Endothelial cell of hepatic sinusoid (primary cell): ENCODE data around the gene AHNAK.
"Not testable (repeated sequence)": the region's sequence is repeated elsewhere in the genome, so short reads cannot be mapped to it uniquely, and the experiment has no call there.

Experiments
- in situ Hi-C: cut with HindIII; loops from 2 replicates; pipeline ENCODE4 v1.10.0; 2017; ENCODE audit warnings: low sequenced_read_pairs

AHNAK gene

GRCh38 chr11:62393735-62394134, 152.9 kb downstream of the AHNAK start:
- in situ Hi-C loops, result no loop called here

GRCh38 chr11:62393061-62393611, 153.5 kb downstream of the AHNAK start:
- in situ Hi-C loops, result no loop called here

- in situ Hi-C loops, result no loop called here
These were observed 154.1 kb downstream of the AHNAK start for GRCh38 chr11:62392506-62392905.

- in situ Hi-C loops, result no loop called here
These were observed 154.8 kb downstream of the AHNAK start for GRCh38 chr11:62391642-62392425.

- in situ Hi-C loops, result no loop called here
These were observed 155.9 kb downstream of the AHNAK start for GRCh38 chr11:62390722-62391121.

GRCh38 chr11:62390237-62390636, 156.4 kb downstream of the AHNAK start:
- in situ Hi-C loops, result no loop called here

GRCh38 chr11:62388999-62389398, 157.6 kb downstream of the AHNAK start:
- in situ Hi-C loops, result no loop called here

GRCh38 chr11:62387381-62387780, 159.2 kb downstream of the AHNAK start:
- in situ Hi-C loops, result no loop called here

- in situ Hi-C loops, result not testable (repeated sequence)
These were observed 160.5 kb downstream of the AHNAK start for GRCh38 chr11:62386083-62386482.

- in situ Hi-C loops, result no loop called here
These were observed 162.8 kb downstream of the AHNAK start for GRCh38 chr11:62383822-62384221.
